NB4 (cell line): Measurements from ENCODE around the gene SH3PXD2A.

Source experiments
- CTCF ChIP-seq: IDR thresholded peaks from one replicate; pipeline ENCODE4 v1.5.1; 2012; ENCODE audit warnings: low read depth, low read length
- MAX ChIP-seq: IDR thresholded peaks from 2 replicates; pipeline ENCODE4 v1.6.1; 2011; ENCODE audit warnings: low read depth, low read length
- MYC ChIP-seq: IDR thresholded peaks from 2 replicates; pipeline ENCODE4 v1.6.1; 2011; ENCODE audit warnings: low read depth, low read length
- POLR2A ChIP-seq: IDR thresholded peaks from 2 replicates; pipeline ENCODE4 v1.6.1; 2011; ENCODE audit warnings: mild to moderate bottlenecking; ENCODE audit not compliant: insufficient read length; ENCODE audit errors: extremely low read depth

- TF ChIP-seq CTCF (no peak), POLR2A (no peak), MAX (no peak), MYC (no peak)
Measured at GRCh38 chr10:103893817-103894216, 38.4 kb upstream of the SH3PXD2A start.
